SU-DHL-6 (cell line): Measurements from ENCODE around the gene GABPB1.

Experiments used
- H2AFZ ChIP-seq: fragments of 200-600 bp; sonication (generic); 2 replicates; pipeline ENCODE4 v1.6.1; 2014; ENCODE audit warnings: low read depth, mild to moderate bottlenecking, moderate library complexity, mixed read lengths, antibody characterized with exemption, low read length; ENCODE audit not compliant: severe bottlenecking
- H3F3A ChIP-seq: fragments of 200-600 bp; shearing (Covaris generic); 2 replicates; pipeline ENCODE4 v1.6.0; 2016; ENCODE audit warnings: antibody characterized with exemption, mild to moderate bottlenecking; ENCODE audit not compliant: insufficient read depth
- H3K27ac ChIP-seq: fragments of 200-600 bp; sonication (generic); 2 replicates; pipeline ENCODE4 v1.5.1; 2016; ENCODE audit warnings: low read depth, mild to moderate bottlenecking, low read length, moderate library complexity, mixed read lengths
- H3K27me3 ChIP-seq: fragments of 200-600 bp; sonication (generic), shearing (Covaris generic); 2 replicates; pipeline ENCODE4 v1.6.0; 2014; ENCODE audit warnings: mild to moderate bottlenecking, low read length
- H3K36me3 ChIP-seq: fragments of 200-600 bp; sonication (generic); 2 replicates; pipeline ENCODE4 v1.6.1; 2014; ENCODE audit warnings: mild to moderate bottlenecking, low read length, mixed read lengths
- H3K4me2 ChIP-seq: fragments of 300-600, 200-600 bp; shearing (Covaris generic), sonication (generic); 2 replicates; pipeline ENCODE4 v1.6.0; 2014; ENCODE audit warnings: low read length, low read depth, mild to moderate bottlenecking; ENCODE audit not compliant: poor library complexity, severe bottlenecking
- H3K4me3 ChIP-seq: fragments of 200-600 bp; sonication (generic); 2 replicates; pipeline ENCODE4 v1.5.1; 2014; ENCODE audit warnings: antibody characterized with exemption, low read length, mild to moderate bottlenecking, mixed read lengths; ENCODE audit not compliant: insufficient read depth, poor library complexity, severe bottlenecking
- H3K79me2 ChIP-seq: fragments of 200-600 bp; sonication (generic); 2 replicates; pipeline ENCODE4 v1.6.1; 2014; ENCODE audit warnings: mild to moderate bottlenecking, low read length, moderate library complexity; ENCODE audit not compliant: insufficient read depth
- H3K9ac ChIP-seq: fragments of 200-600 bp; sonication (generic); 2 replicates; pipeline ENCODE4 v1.7.0; 2014; ENCODE audit warnings: mild to moderate bottlenecking, low read length
- H3K9me2 ChIP-seq: fragments of 200-600 bp; sonication (generic); replicated peaks from 2 replicates; pipeline ENCODE4 v1.6.1; 2014; ENCODE audit warnings: low read length; ENCODE audit not compliant: insufficient read depth
- H3K9me3 ChIP-seq: fragments of 200-600 bp; sonication (generic); 2 replicates; pipeline ENCODE4 v1.6.1; 2014; ENCODE audit warnings: low read length, mixed read lengths; ENCODE audit not compliant: insufficient read depth
- H4K20me1 ChIP-seq: fragments of 200-600 bp; sonication (generic); 2 replicates; pipeline ENCODE4 v1.6.1; 2014; ENCODE audit warnings: low read depth, mild to moderate bottlenecking, antibody characterized with exemption, low read length, moderate library complexity, mixed read lengths
- CTCF ChIP-seq: fragments of 200-600 bp; sonication (generic); IDR thresholded peaks from one replicate; pipeline ENCODE4 v1.5.1; 2017; ENCODE audit warnings: antibody characterized with exemption, mild to moderate bottlenecking, low read length, moderate library complexity; ENCODE audit not compliant: insufficient read depth, poor library complexity, severe bottlenecking
- EZH2phosphoT487 ChIP-seq: fragments of 200-600 bp; sonication (generic), shearing (Covaris generic); conservative IDR thresholded peaks from 2 replicates; pipeline ENCODE4 v1.6.1; 2018; ENCODE audit warnings: mild to moderate bottlenecking, antibody characterized with exemption, low read length, moderate library complexity, mixed read lengths

The GABPB1 gene

GRCh38 chr15:50328116-50328515 lies 26.9 kb downstream of the GABPB1 start:
- no peaks in the 10 kb centered on the region for H3K9me3 ChIP-seq
- no peak overlapping the region for H3K4me2 ChIP-seq
- TF ChIP-seq EZH2phosphoT487: no peak
- no peak for TF ChIP-seq CTCF
- H3K9me2 ChIP-seq: no peaks in the 10 kb centered on the region
- H4K20me1 ChIP-seq: no peaks in the 10 kb centered on the region
- no peak overlapping the region for H3K9ac ChIP-seq
- H2AFZ ChIP-seq: no peak overlapping the region
- H3F3A ChIP-seq: no peaks in the 10 kb centered on the region; the same call in 1 of the 2 replicates
- no peak overlapping the region for H3K27ac ChIP-seq
- no peak overlapping the region for H3K4me3 ChIP-seq
- peaks cover 26% of the 10 kb centered on the region for H3K79me2 ChIP-seq
- no peaks in the 10 kb centered on the region for H3K27me3 ChIP-seq
- no peaks in the 10 kb centered on the region for H3K36me3 ChIP-seq

GRCh38 chr15:50321680-50322210 lies 33.3 kb downstream of the GABPB1 start:
- TF ChIP-seq CTCF: no peak
- TF ChIP-seq EZH2phosphoT487: no peak
- no peak overlapping the region for H3K9ac ChIP-seq
- H3K36me3 ChIP-seq: no peaks in the 10 kb centered on the region
- peaks cover 8% of the 10 kb centered on the region for H3F3A ChIP-seq
- H3K27me3 ChIP-seq: no peaks in the 10 kb centered on the region
- no peaks in the 10 kb centered on the region for H3K9me2 ChIP-seq
- no peak overlapping the region for H2AFZ ChIP-seq
- H3K9me3 ChIP-seq: no peaks in the 10 kb centered on the region
- H3K27ac ChIP-seq: no peak overlapping the region
- peaks cover 8% of the 10 kb centered on the region for H3K79me2 ChIP-seq
- H4K20me1 ChIP-seq: no peaks in the 10 kb centered on the region
- no peak overlapping the region for H3K4me2 ChIP-seq
- H3K4me3 ChIP-seq: no peak overlapping the region

- H3K36me3 ChIP-seq: no peaks in the 10 kb centered on the region
- H3K4me3 ChIP-seq: no peak overlapping the region
- no peaks in the 10 kb centered on the region for H3K9me3 ChIP-seq
- H3K9me2 ChIP-seq: no peaks in the 10 kb centered on the region
- no peak overlapping the region for H2AFZ ChIP-seq
- H3K79me2 ChIP-seq: peaks cover 12% of the 10 kb centered on the region
- no peak overlapping the region for H3K4me2 ChIP-seq
- peaks cover 14% of the 10 kb centered on the region for H3F3A ChIP-seq
- no peaks in the 10 kb centered on the region for H3K27me3 ChIP-seq
- no peak for TF ChIP-seq CTCF
- no peak for TF ChIP-seq EZH2phosphoT487
- H3K27ac ChIP-seq: no peak overlapping the region
- H4K20me1 ChIP-seq: no peaks in the 10 kb centered on the region
- no peak overlapping the region for H3K9ac ChIP-seq
Observed at GRCh38 chr15:50320504-50320903, 34.5 kb downstream of the GABPB1 start.

- Histone ChIP-seq H3K4me3 (no peak overlapping the region), H2AFZ (no peak overlapping the region), H3K36me3 (no peaks in the 10 kb centered on the region), H3K27ac (no peak overlapping the region), H3K9ac (no peak overlapping the region), H3K27me3 (no peaks in the 10 kb centered on the region), H3F3A (peaks cover 14% of the 10 kb centered on the region), H3K4me2 (no peak overlapping the region), H4K20me1 (peaks cover 2% of the 10 kb centered on the region; the same call in 1 of the 2 replicates), H3K9me3 (no peaks in the 10 kb centered on the region), H3K79me2 (peaks cover 18% of the 10 kb centered on the region), H3K9me2 (no peaks in the 10 kb centered on the region)
- TF ChIP-seq CTCF (no peak), EZH2phosphoT487 (no peak)
Observed at GRCh38 chr15:50318697-50319096, 36.3 kb downstream of the GABPB1 start.
